Brain microvascular endothelial cell (primary cell): Measurements from ENCODE around the gene EIF2A.

Experiments used
- DNase-seq: peaks from one replicate; pipeline ENCODE4 v3.0.0-alpha.2; 2020
- H3K27ac ChIP-seq: fragments of 250-450 bp; sonication (Bioruptor Pico); 2 replicates; pipeline ENCODE4 v1.5.1; 2020; ENCODE audit warnings: mild to moderate bottlenecking, moderate library complexity
- H3K27me3 ChIP-seq: fragments of 250-450 bp; sonication (Bioruptor Pico); replicated peaks from 2 replicates; pipeline ENCODE4 v1.5.1; 2020; ENCODE audit warnings: mild to moderate bottlenecking
- H3K36me3 ChIP-seq: fragments of 250-450 bp; sonication (Bioruptor Pico); replicated peaks from 2 replicates; pipeline ENCODE4 v1.5.1; 2020; ENCODE audit warnings: mild to moderate bottlenecking
- H3K4me3 ChIP-seq: 2 replicates; pipeline ENCODE4 v1.5.1; 2011; ENCODE audit warnings: low read depth, mild to moderate bottlenecking, control low read depth, low read length, moderate library complexity
- in situ Hi-C: cut with HindIII; loops from 2 replicates; pipeline ENCODE4 v1.10.0; 2017; ENCODE audit warnings: low sequenced_read_pairs, low pct_ligation_motif_present
- TF ChIP-seq, protein P1 (sequence below): IDR thresholded peaks from 2 replicates; pipeline ENCODE4 v1.5.1; 2011; ENCODE audit warnings: low read depth, mild to moderate bottlenecking, moderate library complexity, low read length, control low read depth, inconsistent platforms; ENCODE audit errors: missing control alignments

The EIF2A gene

DNA sequence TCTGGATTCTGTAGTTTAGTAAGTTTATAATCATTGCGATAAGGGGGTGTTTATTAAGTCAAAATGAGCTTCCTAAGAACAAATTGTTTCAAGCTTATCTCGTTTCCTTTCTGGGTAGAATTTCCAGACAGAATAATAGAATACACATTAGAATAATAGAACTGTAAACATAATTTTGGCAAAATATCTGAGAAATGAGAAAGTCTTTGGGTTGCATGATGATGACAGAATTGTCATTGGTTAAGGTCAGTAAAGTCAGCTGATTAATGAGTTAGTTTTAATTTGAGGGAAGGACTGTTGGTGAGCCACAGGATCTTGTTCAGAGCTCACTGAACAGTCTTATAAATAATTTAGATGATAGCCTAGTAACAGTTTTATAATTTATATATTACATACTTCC is 10.2 kb downstream of the EIF2A start:
- in situ Hi-C loops: no loop called here
- TF ChIP-seq, protein P1, sequence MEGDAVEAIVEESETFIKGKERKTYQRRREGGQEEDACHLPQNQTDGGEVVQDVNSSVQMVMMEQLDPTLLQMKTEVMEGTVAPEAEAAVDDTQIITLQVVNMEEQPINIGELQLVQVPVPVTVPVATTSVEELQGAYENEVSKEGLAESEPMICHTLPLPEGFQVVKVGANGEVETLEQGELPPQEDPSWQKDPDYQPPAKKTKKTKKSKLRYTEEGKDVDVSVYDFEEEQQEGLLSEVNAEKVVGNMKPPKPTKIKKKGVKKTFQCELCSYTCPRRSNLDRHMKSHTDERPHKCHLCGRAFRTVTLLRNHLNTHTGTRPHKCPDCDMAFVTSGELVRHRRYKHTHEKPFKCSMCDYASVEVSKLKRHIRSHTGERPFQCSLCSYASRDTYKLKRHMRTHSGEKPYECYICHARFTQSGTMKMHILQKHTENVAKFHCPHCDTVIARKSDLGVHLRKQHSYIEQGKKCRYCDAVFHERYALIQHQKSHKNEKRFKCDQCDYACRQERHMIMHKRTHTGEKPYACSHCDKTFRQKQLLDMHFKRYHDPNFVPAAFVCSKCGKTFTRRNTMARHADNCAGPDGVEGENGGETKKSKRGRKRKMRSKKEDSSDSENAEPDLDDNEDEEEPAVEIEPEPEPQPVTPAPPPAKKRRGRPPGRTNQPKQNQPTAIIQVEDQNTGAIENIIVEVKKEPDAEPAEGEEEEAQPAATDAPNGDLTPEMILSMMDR: no peak
- Histone ChIP-seq H3K4me3 (no peak overlapping the region), H3K27ac (no peak overlapping the region), H3K36me3 (peaks cover 16% of the 10 kb centered on the region), H3K27me3 (no peaks in the 10 kb centered on the region)
- DNase-seq: no peak

DNA sequence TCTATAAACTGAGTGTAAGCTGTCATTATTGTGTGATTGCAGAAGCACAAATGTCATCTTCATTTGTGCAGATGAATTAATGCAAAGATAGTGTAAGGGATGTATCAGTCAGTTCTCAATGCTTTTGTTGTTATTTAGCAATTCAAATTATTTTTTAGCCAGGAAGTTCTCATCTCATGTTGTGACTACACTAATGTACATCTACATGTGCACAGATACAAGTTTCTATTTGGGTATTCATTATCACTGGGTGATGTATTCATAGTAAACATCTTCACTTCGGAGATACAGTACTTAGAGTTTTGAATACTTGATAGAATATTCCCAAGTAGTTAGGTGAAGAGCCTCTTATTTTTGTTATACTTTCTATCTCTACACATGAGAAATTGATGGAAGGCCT is 11.1 kb downstream of the EIF2A start:
- no peak overlapping the region for H3K27ac ChIP-seq
- H3K4me3 ChIP-seq: no peak overlapping the region
- TF ChIP-seq, protein P1: no peak
- in situ Hi-C loops: no loop called here
- H3K36me3 ChIP-seq: peaks cover 19% of the 10 kb centered on the region
- DNase-seq: no peak
- H3K27me3 ChIP-seq: no peaks in the 10 kb centered on the region

DNA sequence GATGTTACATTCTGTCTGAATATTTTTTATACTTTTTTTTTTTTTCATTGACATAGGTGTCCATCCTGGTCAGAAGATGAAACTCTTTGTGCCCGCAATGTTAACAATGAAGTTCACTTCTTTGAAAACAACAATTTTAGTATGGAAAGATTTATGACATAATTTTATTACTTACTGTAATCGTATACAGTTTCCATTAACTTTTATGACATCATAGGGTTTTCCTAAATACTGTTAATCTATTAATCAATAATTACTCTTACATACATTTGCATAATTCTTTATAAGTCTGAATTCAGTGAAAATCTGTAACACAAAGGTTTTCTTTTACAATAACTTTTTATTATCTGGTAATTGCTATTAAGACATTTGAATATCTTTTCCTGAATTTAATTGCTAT is 17.7 kb downstream of the EIF2A start:
- Histone ChIP-seq H3K36me3 (peaks cover 21% of the 10 kb centered on the region), H3K27ac (no peak overlapping the region), H3K27me3 (no peaks in the 10 kb centered on the region), H3K4me3 (no peak overlapping the region)
- DNase-seq: no peak
- in situ Hi-C loops: no loop called here
- TF ChIP-seq, protein P1: no peak

DNA sequence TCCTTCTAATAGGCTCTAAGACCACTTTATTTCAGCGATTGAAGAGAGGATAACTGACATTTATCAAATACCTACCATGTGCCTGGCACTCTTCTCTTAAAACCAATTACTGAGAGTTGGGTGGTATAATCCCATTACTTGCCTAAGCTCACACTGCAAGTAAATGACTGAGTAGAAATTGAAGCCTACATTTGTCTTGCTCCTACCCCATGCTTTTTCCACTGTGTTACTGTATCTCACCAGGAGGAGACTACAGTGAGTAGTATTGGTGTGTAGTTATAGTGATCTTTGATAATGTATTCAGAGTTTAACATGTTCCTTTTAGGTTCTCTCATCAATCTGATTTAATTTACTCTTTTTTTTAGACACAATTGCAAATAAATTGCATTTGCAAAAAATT is 20.7 kb downstream of the EIF2A start:
- no peaks in the 10 kb centered on the region for H3K27me3 ChIP-seq
- in situ Hi-C loops: no loop called here
- DNase-seq: no peak
- TF ChIP-seq, protein P1: no peak
- H3K36me3 ChIP-seq: peaks cover 39% of the 10 kb centered on the region
- H3K4me3 ChIP-seq: no peak overlapping the region
- H3K27ac ChIP-seq: no peak overlapping the region

DNA sequence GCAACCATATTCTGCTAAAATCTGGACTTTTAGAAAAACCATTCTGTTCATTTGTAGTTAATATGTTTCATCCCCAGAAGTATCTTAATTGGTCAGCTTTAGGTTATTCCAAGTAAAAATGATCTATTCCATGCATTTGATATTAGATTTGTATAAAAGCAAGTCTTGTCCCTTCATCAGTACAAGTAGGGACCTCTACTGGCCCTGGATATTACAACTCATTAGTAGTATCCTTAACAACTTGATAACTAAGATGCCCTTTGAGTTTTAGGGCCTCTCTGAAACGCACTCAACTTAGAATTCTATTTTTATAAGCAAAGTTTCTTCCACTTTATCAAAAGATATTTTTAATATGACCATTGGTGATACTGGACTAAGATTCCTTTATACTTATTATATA is 31.3 kb downstream of the EIF2A start:
- TF ChIP-seq, protein P1: no peak
- no peaks in the 10 kb centered on the region for H3K27me3 ChIP-seq
- H3K36me3 ChIP-seq: peaks cover 29% of the 10 kb centered on the region
- DNase-seq: no peak
- in situ Hi-C loops: no loop called here
- no peak overlapping the region for H3K4me3 ChIP-seq
- no peak overlapping the region for H3K27ac ChIP-seq

DNA sequence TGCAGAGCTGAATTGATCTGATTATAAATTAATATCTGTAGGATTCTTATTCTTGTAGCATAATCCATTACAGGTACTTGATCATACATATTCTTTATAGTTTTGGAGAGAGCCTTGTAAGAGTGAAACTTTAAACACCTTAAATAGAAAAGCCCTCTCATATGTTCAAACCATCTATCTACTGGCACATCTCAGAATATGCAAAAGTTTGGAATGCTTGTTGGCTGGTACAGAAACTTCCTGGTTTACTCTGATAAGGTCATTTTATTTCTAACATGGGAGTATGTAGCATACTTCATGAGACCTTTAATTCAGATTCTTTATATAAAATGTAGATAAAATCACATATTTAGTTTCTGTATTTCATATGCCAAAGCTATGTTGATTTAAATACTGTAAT is 34.6 kb downstream of the EIF2A start:
- Histone ChIP-seq H3K27me3 (no peaks in the 10 kb centered on the region), H3K27ac (no peak overlapping the region), H3K4me3 (no peak overlapping the region), H3K36me3 (peaks cover 40% of the 10 kb centered on the region)
- TF ChIP-seq, protein P1: no peak
- in situ Hi-C loops: no loop called here
- DNase-seq: no peak
